Adipocyte (in vitro differentiated cells): ENCODE data around the gene FMN2.
"Not testable (repeated sequence)": the region's sequence is repeated elsewhere in the genome, so short reads cannot be mapped to it uniquely, and the experiment has no call there.

Experiments
- DNase-seq: peaks from one replicate; pipeline ENCODE4 v3.0.0-alpha.2; 2015; ENCODE audit warnings: low read depth
- H3K27me3 ChIP-seq: replicated peaks from 2 replicates; pipeline ENCODE4 v1.7.0; 2013; ENCODE audit warnings: mild to moderate bottlenecking, low read length, moderate library complexity; ENCODE audit not compliant: control insufficient read depth, insufficient read depth
- H3K36me3 ChIP-seq: 2 replicates; pipeline ENCODE4 v1.7.0; 2013; ENCODE audit warnings: low read length, mild to moderate bottlenecking, moderate library complexity; ENCODE audit not compliant: control insufficient read depth, insufficient read depth, severe bottlenecking
- H3K4me1 ChIP-seq: 2 replicates; pipeline ENCODE4 v1.7.0; 2013; ENCODE audit warnings: mild to moderate bottlenecking, low read length, moderate library complexity; ENCODE audit not compliant: control insufficient read depth, insufficient read depth
- H3K4me3 ChIP-seq: 2 replicates; pipeline ENCODE4 v1.7.0; 2013; ENCODE audit warnings: mild to moderate bottlenecking, low read length, moderate library complexity
- H3K9ac ChIP-seq: 2 replicates; pipeline ENCODE4 v1.7.0; 2013; ENCODE audit warnings: mild to moderate bottlenecking, low read length, moderate library complexity
- H3K9me3 ChIP-seq: 2 replicates; pipeline ENCODE4 v1.7.0; 2013; ENCODE audit warnings: mild to moderate bottlenecking, low read length, moderate library complexity; ENCODE audit not compliant: control insufficient read depth

FMN2 gene

GRCh38 chr1:240409615-240410014, 317.9 kb downstream of the FMN2 start:
- Histone ChIP-seq H3K4me3 (no peak overlapping the region), H3K27me3 (no peaks in the 10 kb centered on the region), H3K9me3 (no peaks in the 10 kb centered on the region), H3K36me3 (no peaks in the 10 kb centered on the region), H3K9ac (no peak overlapping the region), H3K4me1 (peaks cover 19% of the 10 kb centered on the region)
- no peak for DNase-seq

GRCh38 chr1:240413732-240414131, 322.0 kb downstream of the FMN2 start:
- Histone ChIP-seq H3K4me3 (peak overlapping the region; percentile 47), H3K27me3 (no peaks in the 10 kb centered on the region), H3K36me3 (no peaks in the 10 kb centered on the region), H3K9me3 (no peaks in the 10 kb centered on the region), H3K9ac (peak overlapping the region; percentile 64), H3K4me1 (peaks cover 30% of the 10 kb centered on the region)
- DNase-seq, result no peak

- Histone ChIP-seq H3K4me3 (peak overlapping the region; percentile 47), H3K9ac (peak overlapping the region; percentile 64), H3K27me3 (no peaks in the 10 kb centered on the region), H3K36me3 (no peaks in the 10 kb centered on the region), H3K9me3 (no peaks in the 10 kb centered on the region), H3K4me1 (peaks cover 30% of the 10 kb centered on the region)
- peak; percentile 71 for DNase-seq
Observed at GRCh38 chr1:240414237-240414636, 322.6 kb downstream of the FMN2 start.

GRCh38 chr1:240415011-240415410, 323.3 kb downstream of the FMN2 start:
- Histone ChIP-seq H3K4me1 (peaks cover 30% of the 10 kb centered on the region), H3K9ac (peak overlapping the region; percentile 61)
- H3K36me3 ChIP-seq, DNase-seq, H3K9me3 ChIP-seq, H3K4me3 ChIP-seq, H3K27me3 ChIP-seq: not testable (repeated sequence)

- DNase-seq, result no peak
Observed at GRCh38 chr1:240415532-240415931, 323.8 kb downstream of the FMN2 start.

GRCh38 chr1:240417317-240417716, 325.6 kb downstream of the FMN2 start:
- peak; percentile 25 for DNase-seq
- Histone ChIP-seq H3K9me3 (no peaks in the 10 kb centered on the region), H3K27me3 (no peaks in the 10 kb centered on the region), H3K9ac (peak overlapping the region; percentile 30), H3K4me1 (peaks cover 30% of the 10 kb centered on the region), H3K4me3 (no peak overlapping the region), H3K36me3 (no peaks in the 10 kb centered on the region)

More at GRCh38 chr1:240415532-240415931, 323.8 kb downstream of the FMN2 start:
- Histone ChIP-seq H3K4me3 (no peak overlapping the region), H3K27me3 (no peaks in the 10 kb centered on the region), H3K9ac (no peak overlapping the region), H3K4me1 (peaks cover 30% of the 10 kb centered on the region), H3K9me3 (no peaks in the 10 kb centered on the region), H3K36me3 (no peaks in the 10 kb centered on the region)

GRCh38 chr1:240420766-240421165, 329.1 kb downstream of the FMN2 start:
- DNase-seq, result no peak
- H3K27me3 ChIP-seq, result no peaks in the 10 kb centered on the region
- no peak overlapping the region for H3K4me3 ChIP-seq
- no peaks in the 10 kb centered on the region for H3K9me3 ChIP-seq
- no peak overlapping the region for H3K9ac ChIP-seq
- H3K4me1 ChIP-seq, result peaks cover 10% of the 10 kb centered on the region
- no peaks in the 10 kb centered on the region for H3K36me3 ChIP-seq

- H3K27me3 ChIP-seq, result no peaks in the 10 kb centered on the region
- H3K9me3 ChIP-seq, result no peaks in the 10 kb centered on the region
- no peaks in the 10 kb centered on the region for H3K4me1 ChIP-seq
- H3K4me3 ChIP-seq, result no peak overlapping the region
- H3K9ac ChIP-seq, result no peak overlapping the region
- DNase-seq, result peak; percentile 32
- no peaks in the 10 kb centered on the region for H3K36me3 ChIP-seq
Observed at GRCh38 chr1:240423246-240423924, 331.7 kb downstream of the FMN2 start.

- no peaks in the 10 kb centered on the region for H3K9me3 ChIP-seq
- no peaks in the 10 kb centered on the region for H3K27me3 ChIP-seq
- DNase-seq, result no peak
- H3K9ac ChIP-seq, result no peak overlapping the region
- H3K36me3 ChIP-seq, result no peaks in the 10 kb centered on the region
- H3K4me3 ChIP-seq, result no peak overlapping the region
- no peaks in the 10 kb centered on the region for H3K4me1 ChIP-seq
Observed at GRCh38 chr1:240424740-240425464, 333.2 kb downstream of the FMN2 start.

- Histone ChIP-seq H3K36me3 (no peaks in the 10 kb centered on the region), H3K9ac (no peak overlapping the region), H3K27me3 (no peaks in the 10 kb centered on the region), H3K9me3 (no peaks in the 10 kb centered on the region), H3K4me1 (no peaks in the 10 kb centered on the region), H3K4me3 (no peak overlapping the region)
- DNase-seq, result no peak
Observed at GRCh38 chr1:240426051-240426450, 334.4 kb downstream of the FMN2 start.

GRCh38 chr1:240435996-240436566, 344.4 kb downstream of the FMN2 start:
- H3K36me3 ChIP-seq, result peaks cover 5% of the 10 kb centered on the region
- no peaks in the 10 kb centered on the region for H3K9me3 ChIP-seq
- no peaks in the 10 kb centered on the region for H3K27me3 ChIP-seq
- no peak overlapping the region for H3K4me3 ChIP-seq
- DNase-seq, result no peak
- H3K4me1 ChIP-seq, result no peaks in the 10 kb centered on the region
- H3K9ac ChIP-seq, result no peak overlapping the region
